Measurements from ENCODE around the gene SLC44A3. TPM values are rescaled to one million over a fixed set of nuclear protein-coding genes. Genes with fewer than 3 reads are reported as not detected.

Gene SLC44A3
- total RNA-seq, 2 experiments from 2014 or later = not detected

Other genes starting within 250 kb of the SLC44A3 start
- gene CNN3, start 106.8 kb downstream of the SLC44A3 start, total RNA-seq = 1 to 10 TPM; 6.1 to 7.2 TPM